Stimulated activated CD8-positive, alpha-beta memory T cell treated with anti-CD3 and anti-CD28 coated beads, Interleukin-12 subunit alpha, Interleukin-12 subunit beta, amount 100 ng/mL, for 24 hours (primary cell): ENCODE results near the gene TRAPPC10.

Experiments
- DNase-seq: peaks from one replicate; pipeline ENCODE4 v3.0.0-alpha.2; 2020; ENCODE audit errors: extremely low read depth

The TRAPPC10 gene

GRCh38 chr21:44005071-44005470 is 7.0 kb upstream of the TRAPPC10 start:
- DNase-seq: no peak

- no peak for DNase-seq
These were observed 6.5 kb upstream of the TRAPPC10 start for GRCh38 chr21:44005593-44005992.

- DNase-seq: no peak
These were observed 6.0 kb upstream of the TRAPPC10 start for GRCh38 chr21:44006017-44006619.

- DNase-seq: no peak
These were observed 5.5 kb upstream of the TRAPPC10 start for GRCh38 chr21:44006656-44007055.

GRCh38 chr21:44010429-44010828 is 1.7 kb upstream of the TRAPPC10 start:
- no peak for DNase-seq

GRCh38 chr21:44011123-44011522 is 986 bp upstream of the TRAPPC10 start:
- no peak for DNase-seq

GRCh38 chr21:44012474-44013379 is 618 bp downstream of the TRAPPC10 start:
- peak; percentile 61 for DNase-seq

GRCh38 chr21:44013380-44014088 is 1.4 kb downstream of the TRAPPC10 start:
- no peak for DNase-seq

GRCh38 chr21:44017601-44018000 is 5.5 kb downstream of the TRAPPC10 start:
- no peak for DNase-seq

- DNase-seq: no peak
These were observed 6.0 kb downstream of the TRAPPC10 start for GRCh38 chr21:44018127-44018526.

- DNase-seq: no peak
These were observed 6.9 kb downstream of the TRAPPC10 start for GRCh38 chr21:44018813-44019567.

GRCh38 chr21:44019568-44019958 is 7.5 kb downstream of the TRAPPC10 start:
- DNase-seq: no peak

- DNase-seq: no peak
These were observed 8.4 kb downstream of the TRAPPC10 start for GRCh38 chr21:44020551-44020950.

- no peak for DNase-seq
These were observed 9.0 kb downstream of the TRAPPC10 start for GRCh38 chr21:44021064-44021463.

GRCh38 chr21:44024257-44024656 is 12.1 kb downstream of the TRAPPC10 start:
- DNase-seq: no peak

GRCh38 chr21:44024887-44025353 is 12.8 kb downstream of the TRAPPC10 start:
- no peak for DNase-seq

- no peak for DNase-seq
These were observed 15.6 kb downstream of the TRAPPC10 start for GRCh38 chr21:44027607-44028286.

GRCh38 chr21:44028287-44028659 is 16.2 kb downstream of the TRAPPC10 start:
- no peak for DNase-seq

GRCh38 chr21:44029460-44030087 is 17.5 kb downstream of the TRAPPC10 start:
- no peak for DNase-seq

GRCh38 chr21:44035244-44035643 is 23.1 kb downstream of the TRAPPC10 start:
- DNase-seq: no peak

- DNase-seq: no peak
These were observed 26.0 kb downstream of the TRAPPC10 start for GRCh38 chr21:44038063-44038462.
